ENCODE results near the gene CCNI2.
"Not testable (repeated sequence)": the region's sequence is repeated elsewhere in the genome, so short reads cannot be mapped to it uniquely, and the experiment has no call there.

GRCh38 chr5:132802685-132803066 lies 55.5 kb downstream of the CCNI2 start:
- TF ChIP-seq CTCF (IDR thresholded peaks at IDR 0.05 in 2 of 3, conservative IDR thresholded peaks at IDR 0.05 in 1 of 3; ENCODE audit: control insufficient read depth in 2 of 3, extremely low read depth in 1 of 3, insufficient read depth in 1 of 3, low read depth in 3 of 3, low read length in 3 of 3); BACH1 (IDR thresholded peaks at IDR 0.05; ENCODE audit: borderline replicate concordance); SPI1 (IDR thresholded peaks at IDR 0.05; ENCODE audit: borderline replicate concordance, insufficient read depth, low read depth, low read length); EP300 (IDR thresholded peaks at IDR 0.05; ENCODE audit: borderline replicate concordance in 1 of 2, control insufficient read depth in 1 of 2, low read depth in 2 of 2, low read length in 2 of 2); POLR2A (IDR thresholded peaks at IDR 0.05; ENCODE audit: low read depth, low read length); ESRRA (IDR thresholded peaks at IDR 0.05; ENCODE audit: low read length); HDAC2 (IDR thresholded peaks at IDR 0.05); JUNB (IDR thresholded peaks at IDR 0.05); EZH2 (IDR thresholded peaks at IDR 0.05; ENCODE audit: borderline replicate concordance, control insufficient read depth, low read depth, low read length); ZZZ3 (IDR thresholded peaks at IDR 0.05; ENCODE audit: control insufficient read depth, insufficient read length, low read depth): not testable (repeated sequence)
- TF ChIP-seq, protein P1, sequence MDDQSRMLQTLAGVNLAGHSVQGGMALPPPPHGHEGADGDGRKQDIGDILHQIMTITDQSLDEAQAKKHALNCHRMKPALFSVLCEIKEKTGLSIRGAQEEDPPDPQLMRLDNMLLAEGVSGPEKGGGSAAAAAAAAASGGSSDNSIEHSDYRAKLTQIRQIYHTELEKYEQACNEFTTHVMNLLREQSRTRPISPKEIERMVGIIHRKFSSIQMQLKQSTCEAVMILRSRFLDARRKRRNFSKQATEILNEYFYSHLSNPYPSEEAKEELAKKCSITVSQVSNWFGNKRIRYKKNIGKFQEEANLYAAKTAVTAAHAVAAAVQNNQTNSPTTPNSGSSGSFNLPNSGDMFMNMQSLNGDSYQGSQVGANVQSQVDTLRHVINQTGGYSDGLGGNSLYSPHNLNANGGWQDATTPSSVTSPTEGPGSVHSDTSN (IDR thresholded peaks at IDR 0.05; ENCODE audit: insufficient replicate concordance, low read depth, low read length), result not testable (repeated sequence)
- TF ChIP-seq, protein P2, sequence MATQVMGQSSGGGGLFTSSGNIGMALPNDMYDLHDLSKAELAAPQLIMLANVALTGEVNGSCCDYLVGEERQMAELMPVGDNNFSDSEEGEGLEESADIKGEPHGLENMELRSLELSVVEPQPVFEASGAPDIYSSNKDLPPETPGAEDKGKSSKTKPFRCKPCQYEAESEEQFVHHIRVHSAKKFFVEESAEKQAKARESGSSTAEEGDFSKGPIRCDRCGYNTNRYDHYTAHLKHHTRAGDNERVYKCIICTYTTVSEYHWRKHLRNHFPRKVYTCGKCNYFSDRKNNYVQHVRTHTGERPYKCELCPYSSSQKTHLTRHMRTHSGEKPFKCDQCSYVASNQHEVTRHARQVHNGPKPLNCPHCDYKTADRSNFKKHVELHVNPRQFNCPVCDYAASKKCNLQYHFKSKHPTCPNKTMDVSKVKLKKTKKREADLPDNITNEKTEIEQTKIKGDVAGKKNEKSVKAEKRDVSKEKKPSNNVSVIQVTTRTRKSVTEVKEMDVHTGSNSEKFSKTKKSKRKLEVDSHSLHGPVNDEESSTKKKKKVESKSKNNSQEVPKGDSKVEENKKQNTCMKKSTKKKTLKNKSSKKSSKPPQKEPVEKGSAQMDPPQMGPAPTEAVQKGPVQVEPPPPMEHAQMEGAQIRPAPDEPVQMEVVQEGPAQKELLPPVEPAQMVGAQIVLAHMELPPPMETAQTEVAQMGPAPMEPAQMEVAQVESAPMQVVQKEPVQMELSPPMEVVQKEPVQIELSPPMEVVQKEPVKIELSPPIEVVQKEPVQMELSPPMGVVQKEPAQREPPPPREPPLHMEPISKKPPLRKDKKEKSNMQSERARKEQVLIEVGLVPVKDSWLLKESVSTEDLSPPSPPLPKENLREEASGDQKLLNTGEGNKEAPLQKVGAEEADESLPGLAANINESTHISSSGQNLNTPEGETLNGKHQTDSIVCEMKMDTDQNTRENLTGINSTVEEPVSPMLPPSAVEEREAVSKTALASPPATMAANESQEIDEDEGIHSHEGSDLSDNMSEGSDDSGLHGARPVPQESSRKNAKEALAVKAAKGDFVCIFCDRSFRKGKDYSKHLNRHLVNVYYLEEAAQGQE (IDR thresholded peaks at IDR 0.05; ENCODE audit: low read depth, low read length), result not testable (repeated sequence)
